Mesothelial cell of epicardium (in vitro differentiated cells): ENCODE measurements around the gene SEPTIN6. TPM values are rescaled to one million over a fixed set of nuclear protein-coding genes. Genes with fewer than 3 reads are reported as not detected.

Source experiments
- DNase-seq, 2 experiments: peaks; one replicate each; pipeline ENCODE4 v3.0.0; 2021; ENCODE audit warnings: low spot score in 2 of 2; ENCODE audit not compliant: unreplicated experiment in 2 of 2
- H3K27ac Mint-ChIP-seq: 2 replicates; pipeline ENCODE4 v1.8.0; 2021; ENCODE audit warnings: mixed read lengths
- H3K27me3 Mint-ChIP-seq: 2 replicates; pipeline ENCODE4 v1.8.0; 2021; ENCODE audit warnings: low read depth, mixed read lengths
- H3K36me3 Mint-ChIP-seq: 2 replicates; pipeline ENCODE4 v1.8.0; 2021; ENCODE audit warnings: mixed read lengths
- H3K4me1 Mint-ChIP-seq: 2 replicates; pipeline ENCODE4 v1.8.0; 2021; ENCODE audit warnings: mixed read lengths
- H3K4me3 Mint-ChIP-seq: 2 replicates; pipeline ENCODE4 v1.8.0; 2021; ENCODE audit warnings: mild to moderate bottlenecking, moderate library complexity, mixed read lengths
- H3K9me3 Mint-ChIP-seq: 2 replicates; pipeline ENCODE4 v1.8.0; 2021; ENCODE audit warnings: mixed read lengths
- CTCF ChIP-seq: fragments of 200-600 bp; sonication (generic); IDR thresholded peaks from one replicate; pipeline ENCODE4 v1.5.0; 2021; ENCODE audit warnings: antibody characterized with exemption; ENCODE audit not compliant: unreplicated experiment
- total RNA-seq: library from RNA; stranded (reverse); gene quantifications from 3 replicates; pipeline ENCODE4 v1.2.1, GENCODE V29; 2021

The SEPTIN6 gene
- total RNA-seq, 1 donor from 2014 or later: 62.7 TPM

GRCh38 chrX:119654112-119654531, 38.8 kb downstream of the SEPTIN6 start:
- Mint-ChIP-seq H3K9me3 (peaks cover 28% of the 10 kb centered on the region), H3K4me1 (peaks cover 22% of the 10 kb centered on the region), H3K36me3 (peaks cover 23% of the 10 kb centered on the region), H3K27ac (peak overlapping the region; percentile 77), H3K27me3 (no peaks in the 10 kb centered on the region), H3K4me3 (no peak overlapping the region)
- no peak for TF ChIP-seq CTCF
- DNase-seq: peak in 1 of 2 experiments; percentile 48

DNA sequence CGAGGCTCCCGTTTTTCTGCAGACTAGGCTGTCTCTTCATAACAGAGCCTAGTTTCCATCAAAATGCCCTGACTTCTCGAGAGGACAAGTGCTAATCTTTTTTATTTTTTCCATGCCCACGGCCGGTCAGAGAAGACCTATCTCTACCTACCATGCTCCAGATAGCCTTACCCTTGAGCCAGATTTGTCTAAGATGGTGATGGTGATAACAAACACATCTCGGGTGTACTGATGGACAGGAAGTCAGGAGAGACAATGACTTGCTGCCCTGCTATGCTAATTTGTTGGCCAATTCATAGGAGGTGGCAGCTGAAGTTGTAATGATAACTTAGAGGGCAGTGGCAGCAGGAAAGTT, 44.6 kb downstream of the SEPTIN6 start:
- Mint-ChIP-seq H3K36me3 (peaks cover 18% of the 10 kb centered on the region), H3K27me3 (no peaks in the 10 kb centered on the region), H3K4me1 (no peaks in the 10 kb centered on the region), H3K9me3 (peaks cover 15% of the 10 kb centered on the region), H3K4me3 (no peak overlapping the region), H3K27ac (no peak overlapping the region)
- DNase-seq: no peak
- TF ChIP-seq CTCF: no peak

- Mint-ChIP-seq H3K27me3 (no peaks in the 10 kb centered on the region), H3K36me3 (peaks cover 13% of the 10 kb centered on the region), H3K4me3 (no peak overlapping the region)
Observed at GRCh38 chrX:119647552-119648420, 45.2 kb downstream of the SEPTIN6 start.

DNA sequence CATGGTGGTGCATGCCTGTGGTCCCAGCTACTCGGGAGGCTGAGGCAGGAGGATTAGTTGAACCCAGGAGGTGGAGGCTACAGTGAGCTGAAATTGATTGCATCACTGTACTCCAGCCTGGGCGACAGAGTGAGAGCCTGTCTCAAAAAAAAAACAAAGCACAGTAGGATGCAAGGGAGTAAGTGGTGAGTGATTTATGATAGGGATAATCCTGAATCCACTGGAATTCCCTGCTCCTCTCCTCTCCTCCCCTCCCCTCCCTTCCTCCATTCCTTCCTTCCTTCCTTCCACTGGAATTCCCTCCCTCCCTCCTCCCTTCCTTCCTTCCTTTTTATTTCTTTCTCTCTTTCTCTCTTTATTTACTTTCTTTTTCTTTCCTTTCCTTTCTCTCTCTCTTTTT, 45.9 kb downstream of the SEPTIN6 start:
- no peak for DNase-seq
- H3K27ac Mint-ChIP-seq: no peak overlapping the region
- no peak overlapping the region for H3K4me3 Mint-ChIP-seq
- H3K9me3 Mint-ChIP-seq: peaks cover 9% of the 10 kb centered on the region
- no peaks in the 10 kb centered on the region for H3K4me1 Mint-ChIP-seq
- H3K27me3 Mint-ChIP-seq: no peaks in the 10 kb centered on the region
- TF ChIP-seq CTCF: no peak
- peaks cover 13% of the 10 kb centered on the region for H3K36me3 Mint-ChIP-seq

More at GRCh38 chrX:119647552-119648420, 45.2 kb downstream of the SEPTIN6 start:
- Mint-ChIP-seq H3K4me1 (no peaks in the 10 kb centered on the region), H3K9me3 (peaks cover 9% of the 10 kb centered on the region), H3K27ac (no peak overlapping the region)
- TF ChIP-seq CTCF: no peak
- DNase-seq: no peak

- peaks cover 14% of the 10 kb centered on the region for H3K36me3 Mint-ChIP-seq
- H3K4me3 Mint-ChIP-seq: no peak overlapping the region
- no peak for DNase-seq
- H3K27me3 Mint-ChIP-seq: no peaks in the 10 kb centered on the region
- no peaks in the 10 kb centered on the region for H3K4me1 Mint-ChIP-seq
- no peak overlapping the region for H3K27ac Mint-ChIP-seq
- TF ChIP-seq CTCF: no peak
- H3K9me3 Mint-ChIP-seq: peaks cover 9% of the 10 kb centered on the region
Observed at GRCh38 chrX:119646515-119646914, 46.5 kb downstream of the SEPTIN6 start.
